PFSK-1 (cell line): Measurements from ENCODE around the gene FGD6.

Source experiments
- FOXP2 ChIP-seq: optimal IDR thresholded peaks from 2 replicates; pipeline ENCODE3; 2011; ENCODE audit warnings: borderline replicate concordance, control low read depth, inconsistent platforms; ENCODE audit not compliant: insufficient read depth; ENCODE audit errors: extremely low read length, extremely low read depth
- POLR2AphosphoS5 ChIP-seq: IDR thresholded peaks from 2 replicates; pipeline ENCODE4 v1.6.1; 2012; ENCODE audit warnings: low read depth, mild to moderate bottlenecking, control low read depth, low read length, moderate library complexity
- REST ChIP-seq, 2 experiments: IDR thresholded peaks; 2 replicates each; pipeline versions ENCODE4 v1.6.1 to v1.8.0; 2011 to 2012; ENCODE audit warnings: low read depth in 2 of 2, low read length in 2 of 2, control low read depth in 1 of 2, inconsistent platforms in 1 of 2, mild to moderate bottlenecking in 1 of 2, moderate library complexity in 1 of 2; ENCODE audit not compliant: insufficient read depth in 1 of 2
- SIN3A ChIP-seq: IDR thresholded peaks from 2 replicates; pipeline ENCODE4 v1.6.1; 2012; ENCODE audit warnings: mild to moderate bottlenecking, low read length, moderate library complexity, borderline replicate concordance; ENCODE audit not compliant: insufficient read depth
- TAF1 ChIP-seq: IDR thresholded peaks from 2 replicates; pipeline ENCODE4 v1.6.1; 2012; ENCODE audit warnings: low read length, control low read depth, borderline replicate concordance; ENCODE audit not compliant: insufficient read depth

FGD6 gene

GRCh38 chr12:95124106-95124505, 93.2 kb downstream of the FGD6 start:
- TF ChIP-seq FOXP2 (no peak), POLR2AphosphoS5 (no peak), TAF1 (no peak), SIN3A (no peak), REST (IDR thresholded peaks at IDR 0.05; ENCODE audit: insufficient read depth in 1 of 2, low read depth in 2 of 2, low read length in 2 of 2) (no peak)

GRCh38 chr12:95118788-95119179, 98.5 kb downstream of the FGD6 start:
- TF ChIP-seq TAF1 (no peak), POLR2AphosphoS5 (no peak), FOXP2 (no peak), REST (IDR thresholded peaks at IDR 0.05; ENCODE audit: insufficient read depth in 1 of 2, low read depth in 2 of 2, low read length in 2 of 2) (no peak), SIN3A (no peak)

GRCh38 chr12:95118138-95118787, 99.0 kb downstream of the FGD6 start:
- no peak for TF ChIP-seq FOXP2
- no peak for TF ChIP-seq POLR2AphosphoS5

GRCh38 chr12:95117178-95117599, 100.1 kb downstream of the FGD6 start:
- no peak for TF ChIP-seq POLR2AphosphoS5
- TF ChIP-seq TAF1 = no peak
- no peak for TF ChIP-seq REST (IDR thresholded peaks at IDR 0.05; ENCODE audit: insufficient read depth in 1 of 2, low read depth in 2 of 2, low read length in 2 of 2)
- no peak for TF ChIP-seq FOXP2
- no peak for TF ChIP-seq SIN3A

GRCh38 chr12:95116773-95117172, 100.5 kb downstream of the FGD6 start:
- TF ChIP-seq FOXP2 (no peak), SIN3A (no peak), TAF1 (no peak), REST (IDR thresholded peaks at IDR 0.05; ENCODE audit: insufficient read depth in 1 of 2, low read depth in 2 of 2, low read length in 2 of 2) (no peak), POLR2AphosphoS5 (no peak)
